ENCODE results near the gene STK17A. TPM values are rescaled to one million over a fixed set of nuclear protein-coding genes. Genes with fewer than 3 reads are reported as not detected.

The STK17A gene
- total and polyA plus RNA-seq, 2 donors: 64.3 to 74.0 TPM

- WGBS: 65% methylated on average over 3 of the region's 3 CpGs
- no peaks in the 10 kb centered on the region for H3K27me3 ChIP-seq (ENCODE audit: control insufficient read depth in 2 of 2, insufficient read depth in 1 of 2, low read length in 1 of 2)
- H3K4me3 ChIP-seq (ENCODE audit: low read length in 2 of 2): no peak overlapping the region
- peaks cover 0 to 2% of the 10 kb centered on the region in 2 donors for H3K4me1 ChIP-seq (ENCODE audit: control insufficient read depth in 2 of 2, insufficient read depth in 2 of 2, low read length in 2 of 2)
- DNase-seq (ENCODE audit: low read depth in 6 of 9, low spot score in 9 of 9): no peak
- no peak overlapping the region for H3K27ac ChIP-seq (ENCODE audit: low read depth in 1 of 2, low read length in 1 of 2)
- peaks cover 21 to 55% of the 10 kb centered on the region in 2 donors for H3K36me3 ChIP-seq (ENCODE audit: control insufficient read depth in 2 of 2, insufficient read depth in 2 of 2, low read length in 1 of 2)
- no peaks in the 10 kb centered on the region for H3K9me3 ChIP-seq (ENCODE audit: control insufficient read depth in 2 of 2, insufficient read depth in 1 of 2, low read length in 1 of 2)
Observed at GRCh38 chr7:43630482-43630881, 47.6 kb downstream of the STK17A start.

GRCh38 chr7:43631559-43631958 is 48.7 kb downstream of the STK17A start:
- H3K36me3 ChIP-seq (ENCODE audit: control insufficient read depth in 2 of 2, insufficient read depth in 2 of 2, low read length in 1 of 2): peaks cover 27 to 55% of the 10 kb centered on the region in 2 donors

GRCh38 chr7:43632746-43633145 is 49.8 kb downstream of the STK17A start:
- no peaks in the 10 kb centered on the region for H3K9me3 ChIP-seq (ENCODE audit: control insufficient read depth in 2 of 2, insufficient read depth in 1 of 2, low read length in 1 of 2)
- 95% methylated on average over 4 of the region's 4 CpGs for WGBS
- H3K4me3 ChIP-seq (ENCODE audit: low read length in 2 of 2): no peak overlapping the region
- peaks cover 31 to 58% of the 10 kb centered on the region in 2 donors for H3K36me3 ChIP-seq (ENCODE audit: control insufficient read depth in 2 of 2, insufficient read depth in 2 of 2, low read length in 1 of 2)
- H3K27me3 ChIP-seq (ENCODE audit: control insufficient read depth in 2 of 2, insufficient read depth in 1 of 2, low read length in 1 of 2): no peaks in the 10 kb centered on the region
- peaks cover 0 to 3% of the 10 kb centered on the region in 2 donors for H3K4me1 ChIP-seq (ENCODE audit: control insufficient read depth in 2 of 2, insufficient read depth in 2 of 2, low read length in 2 of 2)
- no peak for DNase-seq (ENCODE audit: low read depth in 6 of 9, low spot score in 9 of 9)
- H3K27ac ChIP-seq (ENCODE audit: low read depth in 1 of 2, low read length in 1 of 2): peak overlapping the region in 1 of 2 donors; percentile 19

More at GRCh38 chr7:43631559-43631958, 48.7 kb downstream of the STK17A start:
- H3K9me3 ChIP-seq (ENCODE audit: control insufficient read depth in 2 of 2, insufficient read depth in 1 of 2, low read length in 1 of 2): no peaks in the 10 kb centered on the region
- DNase-seq (ENCODE audit: low read depth in 6 of 9, low spot score in 9 of 9): no peak
- no peaks in the 10 kb centered on the region for H3K27me3 ChIP-seq (ENCODE audit: control insufficient read depth in 2 of 2, insufficient read depth in 1 of 2, low read length in 1 of 2)
- H3K4me3 ChIP-seq (ENCODE audit: low read length in 2 of 2): no peak overlapping the region
- H3K4me1 ChIP-seq (ENCODE audit: control insufficient read depth in 2 of 2, insufficient read depth in 2 of 2, low read length in 2 of 2): no peaks in the 10 kb centered on the region
- no peak overlapping the region for H3K27ac ChIP-seq (ENCODE audit: low read depth in 1 of 2, low read length in 1 of 2)
- WGBS: 93% methylated on average over 2 of the region's 2 CpGs

- Histone ChIP-seq H3K9me3 (ENCODE audit: control insufficient read depth in 2 of 2, insufficient read depth in 1 of 2, low read length in 1 of 2) (no peaks in the 10 kb centered on the region), H3K36me3 (ENCODE audit: control insufficient read depth in 2 of 2, insufficient read depth in 2 of 2, low read length in 1 of 2) (peaks cover 33 to 64% of the 10 kb centered on the region in 2 donors), H3K4me1 (ENCODE audit: control insufficient read depth in 2 of 2, insufficient read depth in 2 of 2, low read length in 2 of 2) (peaks cover 0 to 3% of the 10 kb centered on the region in 2 donors), H3K27me3 (ENCODE audit: control insufficient read depth in 2 of 2, insufficient read depth in 1 of 2, low read length in 1 of 2) (no peaks in the 10 kb centered on the region), H3K4me3 (ENCODE audit: low read length in 2 of 2) (no peak overlapping the region), H3K27ac (ENCODE audit: low read depth in 1 of 2, low read length in 1 of 2) (no peak overlapping the region)
- DNase-seq (ENCODE audit: low read depth in 6 of 9, low spot score in 9 of 9): no peak
- WGBS: 94% methylated on average over 2 of the region's 2 CpGs
Observed at GRCh38 chr7:43634384-43634783, 51.5 kb downstream of the STK17A start.

GRCh38 chr7:43636093-43636492 is 53.2 kb downstream of the STK17A start:
- H3K4me1 ChIP-seq (ENCODE audit: control insufficient read depth in 2 of 2, insufficient read depth in 2 of 2, low read length in 2 of 2): peaks cover 0 to 3% of the 10 kb centered on the region in 2 donors

GRCh38 chr7:43637114-43637806 is 54.4 kb downstream of the STK17A start:
- Histone ChIP-seq H3K27ac (ENCODE audit: low read depth in 1 of 2, low read length in 1 of 2) (peak overlapping the region in 1 of 2 donors; percentile 49), H3K4me3 (ENCODE audit: low read length in 2 of 2) (no peak overlapping the region), H3K27me3 (ENCODE audit: control insufficient read depth in 2 of 2, insufficient read depth in 1 of 2, low read length in 1 of 2) (no peaks in the 10 kb centered on the region), H3K36me3 (ENCODE audit: control insufficient read depth in 2 of 2, insufficient read depth in 2 of 2, low read length in 1 of 2) (peaks cover 43 to 77% of the 10 kb centered on the region in 2 donors), H3K9me3 (ENCODE audit: control insufficient read depth in 2 of 2, insufficient read depth in 1 of 2, low read length in 1 of 2) (no peaks in the 10 kb centered on the region), H3K4me1 (ENCODE audit: control insufficient read depth in 2 of 2, insufficient read depth in 2 of 2, low read length in 2 of 2) (peaks cover 0 to 3% of the 10 kb centered on the region in 2 donors)
- WGBS: 87% methylated on average over 4 of the region's 4 CpGs
- DNase-seq (ENCODE audit: low read depth in 6 of 9, low spot score in 9 of 9): no peak

More at GRCh38 chr7:43636093-43636492, 53.2 kb downstream of the STK17A start:
- Histone ChIP-seq H3K36me3 (ENCODE audit: control insufficient read depth in 2 of 2, insufficient read depth in 2 of 2, low read length in 1 of 2) (peaks cover 47 to 81% of the 10 kb centered on the region in 2 donors), H3K4me3 (ENCODE audit: low read length in 2 of 2) (no peak overlapping the region), H3K27me3 (ENCODE audit: control insufficient read depth in 2 of 2, insufficient read depth in 1 of 2, low read length in 1 of 2) (no peaks in the 10 kb centered on the region), H3K9me3 (ENCODE audit: control insufficient read depth in 2 of 2, insufficient read depth in 1 of 2, low read length in 1 of 2) (no peaks in the 10 kb centered on the region), H3K27ac (ENCODE audit: low read depth in 1 of 2, low read length in 1 of 2) (no peak overlapping the region)
- no peak for DNase-seq (ENCODE audit: low read depth in 6 of 9, low spot score in 9 of 9)
- 94% methylated on average over 6 of the region's 6 CpGs for WGBS

- Histone ChIP-seq H3K27me3 (ENCODE audit: control insufficient read depth in 2 of 2, insufficient read depth in 1 of 2, low read length in 1 of 2) (no peaks in the 10 kb centered on the region), H3K4me3 (ENCODE audit: low read length in 2 of 2) (no peak overlapping the region), H3K9me3 (ENCODE audit: control insufficient read depth in 2 of 2, insufficient read depth in 1 of 2, low read length in 1 of 2) (no peaks in the 10 kb centered on the region), H3K36me3 (ENCODE audit: control insufficient read depth in 2 of 2, insufficient read depth in 2 of 2, low read length in 1 of 2) (peaks cover 44 to 69% of the 10 kb centered on the region in 2 donors), H3K4me1 (ENCODE audit: control insufficient read depth in 2 of 2, insufficient read depth in 2 of 2, low read length in 2 of 2) (peaks cover 0 to 4% of the 10 kb centered on the region in 2 donors), H3K27ac (ENCODE audit: low read depth in 1 of 2, low read length in 1 of 2) (peak overlapping the region in 1 of 2 donors; percentile 56)
- WGBS: 93% methylated on average over 6 of the region's 6 CpGs
- DNase-seq (ENCODE audit: low read depth in 6 of 9, low spot score in 9 of 9): no peak
Observed at GRCh38 chr7:43639858-43640491, 57.1 kb downstream of the STK17A start.

- no peak overlapping the region for H3K4me3 ChIP-seq (ENCODE audit: low read length in 2 of 2)
- DNase-seq (ENCODE audit: low read depth in 6 of 9, low spot score in 9 of 9): no peak
- peaks cover 2 to 4% of the 10 kb centered on the region in 2 donors for H3K4me1 ChIP-seq (ENCODE audit: control insufficient read depth in 2 of 2, insufficient read depth in 2 of 2, low read length in 2 of 2)
- peaks cover 43 to 70% of the 10 kb centered on the region in 2 donors for H3K36me3 ChIP-seq (ENCODE audit: control insufficient read depth in 2 of 2, insufficient read depth in 2 of 2, low read length in 1 of 2)
- whole genome bisulfite sequencing: over 99% methylated on average over 3 of the region's 3 CpGs
- peak overlapping the region; percentile 4 to 38 for H3K27ac ChIP-seq (ENCODE audit: low read depth in 1 of 2, low read length in 1 of 2)
- no peaks in the 10 kb centered on the region for H3K9me3 ChIP-seq (ENCODE audit: control insufficient read depth in 2 of 2, insufficient read depth in 1 of 2, low read length in 1 of 2)
- no peaks in the 10 kb centered on the region for H3K27me3 ChIP-seq (ENCODE audit: control insufficient read depth in 2 of 2, insufficient read depth in 1 of 2, low read length in 1 of 2)
Observed at GRCh38 chr7:43640679-43641078, 57.8 kb downstream of the STK17A start.

- no peak overlapping the region for H3K4me3 ChIP-seq (ENCODE audit: low read length in 2 of 2)
- H3K4me1 ChIP-seq (ENCODE audit: control insufficient read depth in 2 of 2, insufficient read depth in 2 of 2, low read length in 2 of 2): peaks cover 9 to 24% of the 10 kb centered on the region in 2 donors
- peaks cover 33 to 71% of the 10 kb centered on the region in 2 donors for H3K36me3 ChIP-seq (ENCODE audit: control insufficient read depth in 2 of 2, insufficient read depth in 2 of 2, low read length in 1 of 2)
- H3K27me3 ChIP-seq (ENCODE audit: control insufficient read depth in 2 of 2, insufficient read depth in 1 of 2, low read length in 1 of 2): no peaks in the 10 kb centered on the region
- 97% methylated on average over 13 of the region's 13 CpGs for WGBS
- no peaks in the 10 kb centered on the region for H3K9me3 ChIP-seq (ENCODE audit: control insufficient read depth in 2 of 2, insufficient read depth in 1 of 2, low read length in 1 of 2)
- peak overlapping the region in 1 of 2 donors; percentile 31 for H3K27ac ChIP-seq (ENCODE audit: low read depth in 1 of 2, low read length in 1 of 2)
- DNase-seq (ENCODE audit: low read depth in 6 of 9, low spot score in 9 of 9): no peak
Observed at GRCh38 chr7:43642897-43643630, 60.2 kb downstream of the STK17A start.
